GM12865 (cell line): Measurements from ENCODE around the gene NFRKB.

ENCODE experiments used
- DNase-seq: peaks from one replicate; pipeline ENCODE4 v3.0.0; 2010; ENCODE audit warnings: low read depth
- H3K4me3 ChIP-seq: 2 replicates; pipeline ENCODE4 v1.5.1; 2011; ENCODE audit warnings: mild to moderate bottlenecking, low read depth, low read length, control low read depth
- CTCF ChIP-seq: IDR thresholded peaks from 2 replicates; pipeline ENCODE4 v1.5.1; 2011; ENCODE audit warnings: low read length, control low read depth, low read depth, inconsistent platforms; ENCODE audit not compliant: insufficient read depth; ENCODE audit errors: missing control alignments

Gene NFRKB

GRCh38 chr11:129935723-129936122 lies 40.3 kb upstream of the NFRKB start:
- no peak for TF ChIP-seq CTCF
- DNase-seq, result no peak
- H3K4me3 ChIP-seq, result no peak overlapping the region

DNA sequence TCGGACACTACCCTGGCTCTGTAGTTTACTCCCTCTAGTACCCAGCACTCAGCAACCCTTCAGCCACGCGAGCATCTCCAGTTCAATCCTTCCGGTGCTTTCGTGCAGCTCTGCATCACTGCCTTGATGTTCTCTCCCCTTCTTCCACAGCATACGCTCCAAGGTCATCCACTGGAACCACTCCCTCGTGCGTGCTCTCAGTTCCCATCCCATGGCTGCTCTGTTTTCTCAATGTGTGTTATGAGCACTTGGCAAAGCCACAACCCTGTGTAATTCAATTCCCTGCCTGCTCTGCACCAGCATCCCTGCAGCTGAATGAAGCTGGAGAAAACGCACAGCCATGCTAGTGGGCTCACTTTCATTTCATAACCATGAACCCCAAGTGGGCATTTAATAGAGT lies 38.5 kb upstream of the NFRKB start:
- no peak overlapping the region for H3K4me3 ChIP-seq
- DNase-seq, result no peak
- no peak for TF ChIP-seq CTCF

- no peak for TF ChIP-seq CTCF
- H3K4me3 ChIP-seq, result no peak overlapping the region
- no peak for DNase-seq
Measured at GRCh38 chr11:129933262-129933661, 37.9 kb upstream of the NFRKB start.

- no peak for TF ChIP-seq CTCF
- DNase-seq, result no peak
- no peak overlapping the region for H3K4me3 ChIP-seq
Measured at GRCh38 chr11:129932381-129933067, 37.1 kb upstream of the NFRKB start.

GRCh38 chr11:129930743-129931142 lies 35.4 kb upstream of the NFRKB start:
- H3K4me3 ChIP-seq, result no peak overlapping the region
- TF ChIP-seq CTCF, result no peak
- no peak for DNase-seq

- no peak overlapping the region for H3K4me3 ChIP-seq
- no peak for TF ChIP-seq CTCF
- no peak for DNase-seq
Measured at GRCh38 chr11:129930296-129930695, 34.9 kb upstream of the NFRKB start.

GRCh38 chr11:129929721-129930120 lies 34.3 kb upstream of the NFRKB start:
- H3K4me3 ChIP-seq, result no peak overlapping the region
- DNase-seq, result no peak
- TF ChIP-seq CTCF, result no peak
